Mucosa of descending colon (tissue), 3 donors: Measurements from ENCODE around the gene CD300LD. TPM values are rescaled to one million over a fixed set of nuclear protein-coding genes. Genes with fewer than 3 reads are reported as not detected.
"Not testable (repeated sequence)": the region's sequence is repeated elsewhere in the genome, so short reads cannot be mapped to it uniquely, and the experiment has no call there.

Source experiments
- ATAC-seq: fragments of 200-7000 bp; cut with Tn5 transposase; one replicate; pipeline ENCODE4 v1.9.1; 2020; ENCODE audit warnings: mild to moderate bottlenecking, moderate library complexity
- DNase-seq, 3 donors: peaks; one replicate each; pipeline ENCODE4 v3.0.0-alpha.2; 2020
- H3K36me3 ChIP-seq: fragments of 200-600 bp; one replicate; pipeline ENCODE4 v1.8.0; 2021; ENCODE audit warnings: low read depth, mild to moderate bottlenecking
- H3K4me1 ChIP-seq: fragments of 200-600 bp; one replicate; pipeline ENCODE4 v1.8.0; 2021; ENCODE audit warnings: low read depth, mild to moderate bottlenecking
- H3K4me3 ChIP-seq: fragments of 200-600 bp; one replicate; pipeline ENCODE4 v1.8.0; 2021; ENCODE audit warnings: mild to moderate bottlenecking
- H3K9me3 ChIP-seq: fragments of 200-600 bp; one replicate; pipeline ENCODE4 v1.8.0; 2021; ENCODE audit warnings: mild to moderate bottlenecking
- CTCF ChIP-seq: fragments of 200-600 bp; IDR thresholded peaks from one replicate; pipeline ENCODE4 v1.8.0; 2022; ENCODE audit warnings: antibody characterized with exemption, mild to moderate bottlenecking
- intact Hi-C, 2 donors: fragments of 100-400 bp; cut with DNase I in 1 of 2; cut with micrococcal nuclease in 1 of 2; formaldehyde crosslinking; loops; one replicate each; pipeline versions ENCODE4 v1.11.0 to v1.11.1; 2022; cut with DNase I, micrococcal nuclease
- total RNA-seq, 3 donors: library from RNA; stranded (reverse); fragmentation: NEBNext Ultra II Directional in 2 of 3; extraction: Animal tissue kit (Norgen Biotek cat#: 25700) in 2 of 3; gene quantifications; one replicate each; pipeline versions ENCODE4 v1.2.1 to v1.2.4, GENCODE V29; 2021 to 2023
- donor health status: DM: no; HTN: no; CAD: no; lungs with moderate emphysema.
- donor health status: DM: no; HTN: no; CAD: no.
- donor health status: DM: no; HTN: yes; CAD: no.

The CD300LD gene
- total RNA-seq, 3 donors from 2014 or later, result not detected

- intact Hi-C loops, result no loop called here
- H3K4me1 ChIP-seq, result no peaks in the 10 kb centered on the region
- H3K36me3 ChIP-seq, result no peaks in the 10 kb centered on the region
- TF ChIP-seq CTCF, result no peak
- H3K4me3 ChIP-seq, result no peak overlapping the region
- ATAC-seq (no peak), DNase-seq (no peak)
- no peaks in the 10 kb centered on the region for H3K9me3 ChIP-seq
Observed at GRCh38 chr17:74635418-74635817, 43.3 kb upstream of the CD300LD start.

- no peak for ATAC-seq
- intact Hi-C loops, result no loop called here
- TF ChIP-seq CTCF, result no peak
Observed at GRCh38 chr17:74633326-74633725, 41.2 kb upstream of the CD300LD start.

GRCh38 chr17:74632617-74633016 lies 40.5 kb upstream of the CD300LD start:
- DNase-seq (no peak), ATAC-seq (no peak)
- Histone ChIP-seq H3K9me3 (no peaks in the 10 kb centered on the region), H3K4me3 (no peak overlapping the region), H3K4me1 (no peaks in the 10 kb centered on the region), H3K36me3 (no peaks in the 10 kb centered on the region)
- TF ChIP-seq CTCF, result no peak
- intact Hi-C loops, result no loop called here

More at GRCh38 chr17:74633326-74633725, 41.2 kb upstream of the CD300LD start:
- H3K9me3 ChIP-seq, result no peaks in the 10 kb centered on the region
- DNase-seq, result no peak
- H3K36me3 ChIP-seq, result no peaks in the 10 kb centered on the region
- H3K4me3 ChIP-seq, result no peak overlapping the region
- H3K4me1 ChIP-seq, result no peaks in the 10 kb centered on the region

- ATAC-seq, result peak; percentile 43
- Histone ChIP-seq H3K4me3 (no peak overlapping the region), H3K36me3 (no peaks in the 10 kb centered on the region), H3K4me1 (no peaks in the 10 kb centered on the region), H3K9me3 (no peaks in the 10 kb centered on the region)
- no peak for TF ChIP-seq CTCF
- no peak for DNase-seq
- intact Hi-C loops, result no loop called here
Observed at GRCh38 chr17:74631468-74632450, 39.7 kb upstream of the CD300LD start.

- H3K9me3 ChIP-seq, H3K36me3 ChIP-seq, ATAC-seq, DNase-seq, H3K4me3 ChIP-seq, intact Hi-C loops, H3K4me1 ChIP-seq: not testable (repeated sequence)
Observed at GRCh38 chr17:74630251-74630650, 38.2 kb upstream of the CD300LD start.

- intact Hi-C loops, result no loop called here
- ATAC-seq (no peak), DNase-seq (no peak)
- Histone ChIP-seq H3K36me3 (no peaks in the 10 kb centered on the region), H3K4me1 (no peaks in the 10 kb centered on the region), H3K4me3 (no peak overlapping the region), H3K9me3 (no peaks in the 10 kb centered on the region)
- no peak for TF ChIP-seq CTCF
Observed at GRCh38 chr17:74625661-74626060, 33.6 kb upstream of the CD300LD start.
